IMR-90 (cell line): ENCODE results near the gene NFATC1. TPM values are rescaled to one million over a fixed set of nuclear protein-coding genes. Genes with fewer than 3 reads are reported as not detected.

Source experiments
- ATAC-seq: fragments of 200-7000 bp; cut with Tn5 transposase; 2 replicates; pipeline ENCODE4 v1.9.1; 2020; ENCODE audit warnings: low read depth, mild to moderate bottlenecking, moderate library complexity
- BruUV-seq: library from RNA; stranded (reverse); fragments of 400-500 nt; replicated peaks from 2 replicates; lab custom pipeline; 2021; lab: Mats Ljungman, UMichigan
- CTCF ChIA-PET: fragments of 300-600 bp; formaldehyde crosslinking; extraction: SDS; loops from one replicate; lab custom pipeline; 2021; ENCODE audit warnings: antibody characterized with exemption; lab: Yijun Ruan, JAX
- POLR2A ChIA-PET: fragments of 300-600 bp; sonication (Branson Sonifier 250); formaldehyde crosslinking; loops from one replicate; lab custom pipeline; 2022; ENCODE audit warnings: antibody characterized with exemption; ENCODE audit not compliant: unreplicated experiment; lab: Charles Lee
- DNase-seq: peaks from one replicate; pipeline ENCODE4 v3.0.0; 2013
- H2AFZ ChIP-seq: replicated peaks from 2 replicates; pipeline ENCODE3; 2013; ENCODE audit warnings: low read length, mild to moderate bottlenecking; ENCODE audit not compliant: poor library complexity
- H2AK5ac ChIP-seq: 2 replicates; pipeline ENCODE4 v1.6.1; 2013; ENCODE audit warnings: low read depth, low read length, inconsistent platforms
- H2AK9ac ChIP-seq: replicated peaks from 2 replicates; pipeline ENCODE3; 2013; ENCODE audit warnings: mild to moderate bottlenecking, low read depth, low read length, moderate library complexity; ENCODE audit not compliant: poor library complexity
- H2BK120ac ChIP-seq: 2 replicates; pipeline ENCODE4 v1.6.1; 2013; ENCODE audit warnings: low read depth, low read length, inconsistent platforms
- H2BK15ac ChIP-seq: 3 replicates; pipeline ENCODE4 v1.6.1; 2013; ENCODE audit warnings: low read depth, low read length, inconsistent platforms
- H2BK20ac ChIP-seq: 2 replicates; pipeline ENCODE4 v1.6.1; 2013; ENCODE audit warnings: low read depth, mild to moderate bottlenecking, inconsistent platforms, low read length, moderate library complexity
- H2BK5ac ChIP-seq: 2 replicates; pipeline ENCODE4 v1.6.1; 2013; ENCODE audit warnings: mild to moderate bottlenecking, low read depth, low read length, inconsistent platforms; ENCODE audit not compliant: poor library complexity, severe bottlenecking
- H3K14ac ChIP-seq: replicated peaks from 2 replicates; pipeline ENCODE4 v1.6.1; 2013; ENCODE audit warnings: low read depth, low read length, inconsistent platforms
- H3K18ac ChIP-seq: 2 replicates; pipeline ENCODE4 v1.6.1; 2013; ENCODE audit warnings: low read depth, low read length, control low read depth
- H3K23ac ChIP-seq: 2 replicates; pipeline ENCODE4 v1.6.1; 2013; ENCODE audit warnings: low read depth, low read length, inconsistent platforms
- H3K27ac ChIP-seq: 2 replicates; pipeline ENCODE4 v1.5.1; 2013; ENCODE audit warnings: mild to moderate bottlenecking, control low read depth, low read length; ENCODE audit not compliant: insufficient read depth
- H3K27me3 ChIP-seq: 2 replicates; pipeline ENCODE4 v1.6.1; 2013; ENCODE audit warnings: low read length; ENCODE audit not compliant: control insufficient read depth, insufficient read depth
- H3K36me3 ChIP-seq: 2 replicates; pipeline ENCODE4 v1.6.1; 2013; ENCODE audit warnings: low read length, mixed read lengths; ENCODE audit not compliant: control insufficient read depth, insufficient read depth
- H3K4ac ChIP-seq: 2 replicates; pipeline ENCODE4 v1.6.1; 2013; ENCODE audit warnings: low read depth, low read length, inconsistent platforms
- H3K4me1 ChIP-seq: 2 replicates; pipeline ENCODE4 v1.6.1; 2013; ENCODE audit warnings: low read length, mixed read lengths; ENCODE audit not compliant: control insufficient read depth, insufficient read depth
- H3K4me2 ChIP-seq: 2 replicates; pipeline ENCODE4 v1.6.1; 2013; ENCODE audit warnings: low read depth, mild to moderate bottlenecking, control low read depth, low read length, moderate library complexity
- H3K4me3 ChIP-seq: 2 replicates; pipeline ENCODE4 v1.5.1; 2013; ENCODE audit warnings: low read depth, mild to moderate bottlenecking, control low read depth, low read length, moderate library complexity; ENCODE audit not compliant: insufficient read depth
- H3K56ac ChIP-seq: 2 replicates; pipeline ENCODE4 v1.6.1; 2013; ENCODE audit warnings: low read length, inconsistent platforms; ENCODE audit not compliant: insufficient read depth; ENCODE audit errors: extremely low read depth
- H3K79me1 ChIP-seq, 2 experiments: 2 replicates each; pipeline ENCODE4 v1.6.1; 2013; ENCODE audit warnings: low read length in 2 of 2, inconsistent platforms in 1 of 2, low read depth in 1 of 2
- H3K9ac ChIP-seq: 2 replicates; pipeline ENCODE4 v1.6.1; 2013; ENCODE audit warnings: low read depth, low read length, control low read depth
- H3K9me1 ChIP-seq: 2 replicates; pipeline ENCODE4 v1.6.1; 2013; ENCODE audit warnings: low read length, inconsistent platforms; ENCODE audit not compliant: insufficient read depth
- H3K9me3 ChIP-seq: 2 replicates; pipeline ENCODE4 v1.6.1; 2013; ENCODE audit warnings: low read length; ENCODE audit not compliant: control insufficient read depth, insufficient read depth
- H4K20me1 ChIP-seq: 2 replicates; pipeline ENCODE4 v1.6.1; 2013; ENCODE audit warnings: low read length, inconsistent platforms; ENCODE audit not compliant: insufficient read depth
- H4K5ac ChIP-seq: 2 replicates; pipeline ENCODE4 v1.6.1; 2013; ENCODE audit warnings: mild to moderate bottlenecking, low read depth, low read length, control low read depth
- H4K8ac ChIP-seq, 2 experiments: 2 replicates each; pipeline ENCODE4 v1.6.1; 2013; ENCODE audit warnings: low read depth in 2 of 2, low read length in 2 of 2, control low read depth in 1 of 2, inconsistent platforms in 1 of 2
- H4K91ac ChIP-seq: 2 replicates; pipeline ENCODE4 v1.6.1; 2013; ENCODE audit warnings: low read depth, low read length, inconsistent platforms; ENCODE audit not compliant: insufficient read depth
- BHLHE40 ChIP-seq: fragments of 150-350 bp; IDR thresholded peaks from 2 replicates; pipeline ENCODE4 v1.6.1; 2016; ENCODE audit warnings: mild to moderate bottlenecking, low read depth, low read length
- CEBPB ChIP-seq: IDR thresholded peaks from 2 replicates; pipeline ENCODE4 v1.6.1; 2012; ENCODE audit warnings: low read depth, low read length, improper control_type of control experiment
- CHD1 ChIP-seq: IDR thresholded peaks from 2 replicates; pipeline ENCODE4 v1.6.1; 2012; ENCODE audit warnings: low read depth, low read length, improper control_type of control experiment
- ELK1 ChIP-seq: fragments of 150-350 bp; IDR thresholded peaks from 2 replicates; pipeline ENCODE4 v1.6.1; 2016; ENCODE audit warnings: low read depth, mild to moderate bottlenecking, low read length, moderate library complexity, borderline replicate concordance
- FOS ChIP-seq: fragments of 150-350 bp; IDR thresholded peaks from 2 replicates; pipeline ENCODE4 v1.6.1; 2016; ENCODE audit warnings: low read depth, low read length
- MAFK ChIP-seq: IDR thresholded peaks from 2 replicates; pipeline ENCODE4 v1.6.1; 2012; ENCODE audit warnings: low read depth, low read length, improper control_type of control experiment
- MAZ ChIP-seq: IDR thresholded peaks from 2 replicates; pipeline ENCODE4 v1.6.1; 2012; ENCODE audit warnings: low read depth, mild to moderate bottlenecking, low read length, improper control_type of control experiment, moderate library complexity, borderline replicate concordance
- MXI1 ChIP-seq: IDR thresholded peaks from 2 replicates; pipeline ENCODE4 v1.6.1; 2012; ENCODE audit warnings: low read depth, mild to moderate bottlenecking, low read length, moderate library complexity, borderline replicate concordance
- NFE2L2 ChIP-seq: fragments of 150-350 bp; IDR thresholded peaks from 2 replicates; pipeline ENCODE4 v1.6.1; 2016; ENCODE audit warnings: low read depth, mild to moderate bottlenecking, low read length
- POLR2A ChIP-seq: IDR thresholded peaks from 2 replicates; pipeline ENCODE4 v1.6.1; 2012; ENCODE audit warnings: mild to moderate bottlenecking, low read depth, low read length
- RAD21 ChIP-seq: IDR thresholded peaks from 2 replicates; pipeline ENCODE4 v1.6.1; 2012; ENCODE audit warnings: low read length, improper control_type of control experiment
- RCOR1 ChIP-seq: IDR thresholded peaks from 2 replicates; pipeline ENCODE4 v1.6.1; 2012; ENCODE audit warnings: mild to moderate bottlenecking, low read length, improper control_type of control experiment; ENCODE audit not compliant: insufficient replicate concordance
- RFX5 ChIP-seq: IDR thresholded peaks from 2 replicates; pipeline ENCODE4 v1.8.0; 2012; ENCODE audit warnings: low read depth, mild to moderate bottlenecking, low read length, moderate library complexity
- SMC3 ChIP-seq: fragments of 150-350 bp; IDR thresholded peaks from 2 replicates; pipeline ENCODE4 v1.6.1; 2016; ENCODE audit warnings: low read depth, mild to moderate bottlenecking, antibody characterized with exemption, low read length, moderate library complexity
- USF2 ChIP-seq: fragments of 150-350 bp; IDR thresholded peaks from 2 replicates; pipeline ENCODE4 v1.6.1; 2017; ENCODE audit warnings: mild to moderate bottlenecking, antibody characterized with exemption, low read length, low read depth
- WGBS, 2 experiments: methylation state at CpG; one replicate each; pipeline versions ENCODE4 v1.1.5 to v1.1.7; 2013; ENCODE audit warnings: missing lambda C conversion rate in 2 of 2; ENCODE audit not compliant: insufficient read length in 1 of 2; ENCODE audit errors: extremely low coverage in 2 of 2; 5-methylcytosine and 5-hydroxymethylcytosine counted together
- dilution Hi-C: fragments of 300-500 bp; cut with HindIII; formaldehyde crosslinking; loops from one replicate; pipeline ENCODE4 v1.14.3; 2018; ENCODE audit warnings: low sequenced_read_pairs; ENCODE audit not compliant: unreplicated experiment
- in situ Hi-C: fragments of 300-500 bp; cut with MboI; formaldehyde crosslinking; loops from 3 replicates; pipeline ENCODE4 v1.14.3; 2019; ENCODE audit warnings: low sequenced_read_pairs, inconsistent platforms, mixed read lengths
- intact Hi-C: fragments of 100-400 bp; cut with micrococcal nuclease; formaldehyde crosslinking; loops from 2 replicates; pipeline ENCODE4 v1.10.0; 2022
- polyA plus RNA-seq, 3 experiments: library from polyadenylated mRNA; depleted of rRNA; stranded (reverse); fragments of >200 nt; gene quantifications; 2 replicates each; pipeline ENCODE4 v1.2.3, GENCODE V29; 2012; ENCODE audit warnings: low replicate concordance in 1 of 3
- total RNA-seq: library from RNA; depleted of rRNA; stranded (reverse); fragments of >200 nt; gene quantifications from 2 replicates; pipeline ENCODE4 v1.2.3, GENCODE V29; 2012
- TF ChIP-seq, protein P1 (sequence below): conservative IDR thresholded peaks from 2 replicates; pipeline ENCODE4 v1.5.1; 2012; ENCODE audit warnings: mild to moderate bottlenecking, low read depth, low read length, improper control_type of control experiment

The NFATC1 gene
- total and polyA plus RNA-seq, 2 of the 4 experiments (the other 2 are of a cell fraction), result 0.36 to 1.8 TPM

DNA sequence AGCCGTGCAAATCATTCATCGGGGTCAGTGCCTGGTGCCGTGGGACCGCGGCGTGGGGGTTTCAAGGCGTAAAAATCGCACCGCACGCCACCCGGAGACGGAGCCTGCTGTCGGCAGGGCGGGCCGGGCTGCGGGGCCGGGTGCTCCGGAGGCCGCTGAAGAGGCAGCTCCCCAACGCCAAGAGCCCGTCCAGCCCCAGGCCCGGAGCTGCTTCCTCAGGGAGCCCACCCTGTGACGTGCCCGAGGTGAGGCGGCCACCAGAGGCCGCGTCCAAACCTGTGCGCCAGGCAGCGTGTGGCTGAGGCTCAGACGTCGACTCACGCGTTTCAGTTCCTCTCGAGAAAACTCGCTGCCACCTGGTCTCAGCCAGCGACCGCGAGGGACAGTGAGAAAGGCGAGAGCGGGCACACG lies 98.1 kb downstream of the NFATC1 start:
- H3K27me3 ChIP-seq, result no peaks in the 10 kb centered on the region
- H2BK20ac ChIP-seq, result no peak overlapping the region
- intact Hi-C loops, result no loop called here
- no peak for DNase-seq
- no peak overlapping the region for H3K23ac ChIP-seq
- H3K27ac ChIP-seq, result no peak overlapping the region
- TF ChIP-seq USF2, result no peak
- no peak for TF ChIP-seq RCOR1
- TF ChIP-seq, protein P1, sequence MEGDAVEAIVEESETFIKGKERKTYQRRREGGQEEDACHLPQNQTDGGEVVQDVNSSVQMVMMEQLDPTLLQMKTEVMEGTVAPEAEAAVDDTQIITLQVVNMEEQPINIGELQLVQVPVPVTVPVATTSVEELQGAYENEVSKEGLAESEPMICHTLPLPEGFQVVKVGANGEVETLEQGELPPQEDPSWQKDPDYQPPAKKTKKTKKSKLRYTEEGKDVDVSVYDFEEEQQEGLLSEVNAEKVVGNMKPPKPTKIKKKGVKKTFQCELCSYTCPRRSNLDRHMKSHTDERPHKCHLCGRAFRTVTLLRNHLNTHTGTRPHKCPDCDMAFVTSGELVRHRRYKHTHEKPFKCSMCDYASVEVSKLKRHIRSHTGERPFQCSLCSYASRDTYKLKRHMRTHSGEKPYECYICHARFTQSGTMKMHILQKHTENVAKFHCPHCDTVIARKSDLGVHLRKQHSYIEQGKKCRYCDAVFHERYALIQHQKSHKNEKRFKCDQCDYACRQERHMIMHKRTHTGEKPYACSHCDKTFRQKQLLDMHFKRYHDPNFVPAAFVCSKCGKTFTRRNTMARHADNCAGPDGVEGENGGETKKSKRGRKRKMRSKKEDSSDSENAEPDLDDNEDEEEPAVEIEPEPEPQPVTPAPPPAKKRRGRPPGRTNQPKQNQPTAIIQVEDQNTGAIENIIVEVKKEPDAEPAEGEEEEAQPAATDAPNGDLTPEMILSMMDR, result no peak
- TF ChIP-seq FOS, result no peak
- TF ChIP-seq ELK1, result no peak
- no peak for TF ChIP-seq NFE2L2
- TF ChIP-seq CHD1, result no peak
- TF ChIP-seq MAFK, result no peak
- TF ChIP-seq MXI1, result no peak
- TF ChIP-seq CEBPB, result no peak
- TF ChIP-seq BHLHE40, result no peak
- TF ChIP-seq RAD21, result no peak
- TF ChIP-seq POLR2A, result no peak
- no peak for TF ChIP-seq SMC3
- no peak for TF ChIP-seq RFX5
- TF ChIP-seq MAZ, result no peak
- H3K79me1 ChIP-seq, result no peaks in the 10 kb centered on the region
- in situ Hi-C loops, result no loop called here
- no peak overlapping the region for H2AK9ac ChIP-seq
- H3K36me3 ChIP-seq, result no peaks in the 10 kb centered on the region
- WGBS, 2 experiments, result 87% methylated on average over 36 of the region's 41 CpGs; no CpG with 5 or more reads in 1 of the 2 experiments
- no TSS peak for BruUV-seq
- H4K5ac ChIP-seq, result no peak overlapping the region
- no peak overlapping the region for H2AFZ ChIP-seq
- H2BK15ac ChIP-seq, result no peak overlapping the region
- H3K9me3 ChIP-seq, result peaks cover 4% of the 10 kb centered on the region
- no peak overlapping the region for H3K4ac ChIP-seq
- no peak overlapping the region for H3K9ac ChIP-seq
- no peak overlapping the region for H2BK5ac ChIP-seq
- no peak overlapping the region for H3K56ac ChIP-seq
- ChIA-PET CTCF (no interaction called here), POLR2A (no interaction called here)
- H4K91ac ChIP-seq, result no peak overlapping the region
- no peaks in the 10 kb centered on the region; the same call in 1 of the 2 replicates for H3K4me1 ChIP-seq
- H3K4me3 ChIP-seq, result no peak overlapping the region
- H2AK5ac ChIP-seq, result no peak overlapping the region
- no peaks in the 10 kb centered on the region for H3K9me1 ChIP-seq
- no peaks in the 10 kb centered on the region for H4K20me1 ChIP-seq
- no peak overlapping the region for H3K14ac ChIP-seq
- no peak overlapping the region for H2BK120ac ChIP-seq
- H3K4me2 ChIP-seq, result no peak overlapping the region
- dilution Hi-C loops, result no loop called here
- no peak for ATAC-seq
- H4K8ac ChIP-seq, result no peak overlapping the region
- no peak overlapping the region for H3K18ac ChIP-seq
